ENCODE results near the gene UPK2. TPM values are rescaled to one million over a fixed set of nuclear protein-coding genes. Genes with fewer than 3 reads are reported as not detected.

UPK2 gene
- not detected in 2 replicates for total RNA-seq (2014; rRNA removed; shearing (Covaris generic))
- polyA plus RNA-seq (2016; fragmentation: Nextera tagmentation; extraction: Ambion mirVana): 0.27 and 0.28 TPM in 2 replicates

- no peaks in the 10 kb centered on the region; the same call in none of the 2 replicates for H3K27me3 ChIP-seq (replicated peaks; ENCODE audit: insufficient read depth)
- H3K79me2 ChIP-seq (ENCODE audit: insufficient read depth): no peaks in the 10 kb centered on the region
- 5 to 6% methylated on average over 6 to 7 of the region's 7 CpGs for WGBS, 2 experiments (ENCODE audit: low coverage in 1 of 2, low lambda C conversion rate in 2 of 2, missing lambda C conversion rate in 2 of 2)
- no peak within 1 kb of the TSS for H2AFZ ChIP-seq
- H3K9me3 ChIP-seq (ENCODE audit: low read depth): no peaks in the 10 kb centered on the region
- in situ Hi-C loops (cut with MboI): no loop called here
- no peak within 1 kb of the TSS for H3K27ac ChIP-seq
- H3K9me2 ChIP-seq (ENCODE audit: insufficient read depth): no peaks in the 10 kb centered on the region
- no peaks in the 10 kb centered on the region for H3K4me1 ChIP-seq (ENCODE audit: insufficient read depth)
- H3K4me2 ChIP-seq (ENCODE audit: unreplicated experiment): no peak within 1 kb of the TSS
- H3F3A ChIP-seq (ENCODE audit: insufficient read depth): no peaks in the 10 kb centered on the region
- TF ChIP-seq EZH2phosphoT487 (IDR thresholded peaks at IDR 0.05; ENCODE audit: insufficient read depth, low read depth) (no peak), EZH2 (IDR thresholded peaks at IDR 0.05; ENCODE audit: insufficient read depth, poor library complexity, severe bottlenecking) (no peak)
- no peak within 1 kb of the TSS for H3K4me3 ChIP-seq
- H3K9ac ChIP-seq: no peak within 1 kb of the TSS
- H3K36me3 ChIP-seq (ENCODE audit: low read depth): no peaks in the 10 kb centered on the region
- H4K20me1 ChIP-seq (ENCODE audit: insufficient read depth): no peaks in the 10 kb centered on the region
- DNase-seq: peak; percentile 90
These were observed at the start of gene UPK2 for GRCh38 chr11:118956094-118956846. Gene UPK2 (plus strand): TSS chr11:118956298. CDS start chr11:118956351, 53 bp downstream.

DNA sequence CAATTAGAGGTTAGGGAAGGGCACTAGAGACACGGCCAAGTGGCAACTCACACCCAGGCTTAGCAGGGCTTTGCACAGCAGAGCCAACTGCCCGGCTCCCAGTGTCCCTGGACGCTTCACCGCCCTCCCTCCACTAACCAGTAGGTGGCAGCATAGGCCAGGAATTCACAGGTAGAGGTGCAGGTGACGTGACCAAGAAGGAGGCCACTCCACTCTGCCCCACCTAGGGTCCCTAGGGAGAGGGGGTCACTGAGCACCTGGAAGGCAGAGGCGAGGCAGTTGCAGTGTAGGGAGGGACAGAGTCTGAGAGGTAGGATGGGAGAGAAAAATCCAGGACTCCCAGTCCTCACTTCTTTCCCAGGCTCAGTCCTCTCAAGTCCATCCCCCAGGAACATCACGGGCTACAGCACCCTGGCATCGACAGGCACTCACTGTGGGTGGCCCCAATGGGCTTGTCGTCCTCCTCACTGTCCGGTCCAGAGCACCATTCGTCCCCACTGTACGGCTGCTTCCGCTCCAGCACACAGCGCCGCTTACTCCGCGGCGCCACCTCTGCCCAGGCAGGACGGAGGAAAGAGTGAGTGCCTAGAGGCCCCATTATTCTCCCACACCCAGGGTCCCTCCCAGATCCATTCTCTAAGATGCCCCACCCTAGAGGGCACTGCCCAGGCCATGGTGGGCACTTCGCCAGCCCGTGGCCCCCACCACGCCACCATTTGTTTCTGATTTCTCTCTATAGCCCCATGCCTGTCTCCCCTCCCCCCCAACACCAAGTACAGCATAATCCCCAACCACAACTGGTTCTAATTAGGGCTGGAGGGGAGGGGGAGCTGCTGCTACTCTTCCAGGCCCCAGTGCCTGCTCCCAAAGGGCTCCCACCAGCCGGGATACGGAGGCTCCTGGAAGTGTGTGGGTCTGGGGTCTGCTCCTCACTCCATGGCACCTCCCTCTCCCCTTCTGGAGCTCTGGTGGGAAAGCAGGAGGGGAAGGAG lies 48.8 kb upstream of the UPK2 start:
- in situ Hi-C loops (cut with MboI): no loop called here
- DNase-seq: peak; percentile 84
- Histone ChIP-seq H3F3A (ENCODE audit: insufficient read depth) (peaks cover 28% of the 10 kb centered on the region), H3K4me2 (ENCODE audit: unreplicated experiment) (no peak overlapping the region), H3K4me3 (peak overlapping the region; percentile 15; the same call in 1 of the 2 replicates), H2AFZ (no peak overlapping the region), H3K79me2 (ENCODE audit: insufficient read depth) (peaks cover 80% of the 10 kb centered on the region), H3K36me3 (ENCODE audit: low read depth) (peaks cover 10% of the 10 kb centered on the region; the same call in 1 of the 2 replicates), H3K4me1 (ENCODE audit: insufficient read depth) (peaks cover 33% of the 10 kb centered on the region), H3K9me2 (ENCODE audit: insufficient read depth) (no peaks in the 10 kb centered on the region), H3K9me3 (ENCODE audit: low read depth) (no peaks in the 10 kb centered on the region), H4K20me1 (ENCODE audit: insufficient read depth) (no peaks in the 10 kb centered on the region), H3K27ac (peak overlapping the region; percentile 94), H3K9ac (peak overlapping the region; percentile 17; the same call in 1 of the 2 replicates), H3K27me3 (replicated peaks; ENCODE audit: insufficient read depth) (no peaks in the 10 kb centered on the region)
- TF ChIP-seq EZH2phosphoT487 (IDR thresholded peaks at IDR 0.05; ENCODE audit: insufficient read depth, low read depth) (no peak), EZH2 (IDR thresholded peaks at IDR 0.05; ENCODE audit: insufficient read depth, poor library complexity, severe bottlenecking) (no peak)
- 20 to 30% methylated on average over 23 to 24 of the region's 24 CpGs for WGBS, 2 experiments (ENCODE audit: low coverage in 1 of 2, low lambda C conversion rate in 2 of 2, missing lambda C conversion rate in 2 of 2)

DNA sequence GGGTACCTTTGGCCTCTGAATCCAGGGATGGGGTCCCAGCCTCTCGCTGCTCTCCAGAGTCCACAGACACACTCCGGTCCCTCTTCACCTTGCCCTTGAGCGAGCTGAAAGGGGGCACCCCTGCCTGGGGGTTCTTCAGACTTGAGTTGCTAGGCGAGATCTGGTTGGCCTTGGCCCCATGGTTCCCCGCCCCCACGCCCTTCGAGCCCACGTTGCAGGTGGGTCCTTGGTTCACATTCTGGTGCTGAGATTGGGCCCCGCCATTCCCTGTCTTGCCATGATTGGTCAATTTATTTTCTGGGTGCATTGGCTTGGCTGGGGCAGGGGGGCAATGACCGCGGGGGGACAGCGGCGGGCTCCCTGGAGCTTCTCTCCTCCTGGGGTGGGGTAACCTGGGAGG lies 47.8 kb upstream of the UPK2 start:
- Histone ChIP-seq H2AFZ (no peak overlapping the region), H4K20me1 (ENCODE audit: insufficient read depth) (no peaks in the 10 kb centered on the region), H3K79me2 (ENCODE audit: insufficient read depth) (peaks cover 86% of the 10 kb centered on the region), H3K9me2 (ENCODE audit: insufficient read depth) (no peaks in the 10 kb centered on the region), H3K9me3 (ENCODE audit: low read depth) (no peaks in the 10 kb centered on the region), H3K9ac (no peak overlapping the region), H3K4me1 (ENCODE audit: insufficient read depth) (peaks cover 43% of the 10 kb centered on the region), H3K27me3 (replicated peaks; ENCODE audit: insufficient read depth) (no peaks in the 10 kb centered on the region), H3K4me2 (ENCODE audit: unreplicated experiment) (no peak overlapping the region), H3K4me3 (no peak overlapping the region), H3K36me3 (ENCODE audit: low read depth) (peaks cover 10% of the 10 kb centered on the region; the same call in 1 of the 2 replicates), H3F3A (ENCODE audit: insufficient read depth) (peaks cover 37% of the 10 kb centered on the region), H3K27ac (peak overlapping the region; percentile 94)
- 74 to 81% methylated on average over 10 to 13 of the region's 13 CpGs for WGBS, 2 experiments (ENCODE audit: low coverage in 1 of 2, low lambda C conversion rate in 2 of 2, missing lambda C conversion rate in 2 of 2)
- in situ Hi-C loops (cut with MboI): no loop called here
- TF ChIP-seq EZH2phosphoT487 (IDR thresholded peaks at IDR 0.05; ENCODE audit: insufficient read depth, low read depth) (no peak), EZH2 (IDR thresholded peaks at IDR 0.05; ENCODE audit: insufficient read depth, poor library complexity, severe bottlenecking) (no peak)
- DNase-seq: no peak
